ENCODE measurements around the gene UBL7. TPM values are rescaled to one million over a fixed set of nuclear protein-coding genes. Genes with fewer than 3 reads are reported as not detected.

The UBL7 gene
- total RNA-seq, 4 donors from 2014 or later: 47.9 to 60.0 (median 52.0) TPM

DNA sequence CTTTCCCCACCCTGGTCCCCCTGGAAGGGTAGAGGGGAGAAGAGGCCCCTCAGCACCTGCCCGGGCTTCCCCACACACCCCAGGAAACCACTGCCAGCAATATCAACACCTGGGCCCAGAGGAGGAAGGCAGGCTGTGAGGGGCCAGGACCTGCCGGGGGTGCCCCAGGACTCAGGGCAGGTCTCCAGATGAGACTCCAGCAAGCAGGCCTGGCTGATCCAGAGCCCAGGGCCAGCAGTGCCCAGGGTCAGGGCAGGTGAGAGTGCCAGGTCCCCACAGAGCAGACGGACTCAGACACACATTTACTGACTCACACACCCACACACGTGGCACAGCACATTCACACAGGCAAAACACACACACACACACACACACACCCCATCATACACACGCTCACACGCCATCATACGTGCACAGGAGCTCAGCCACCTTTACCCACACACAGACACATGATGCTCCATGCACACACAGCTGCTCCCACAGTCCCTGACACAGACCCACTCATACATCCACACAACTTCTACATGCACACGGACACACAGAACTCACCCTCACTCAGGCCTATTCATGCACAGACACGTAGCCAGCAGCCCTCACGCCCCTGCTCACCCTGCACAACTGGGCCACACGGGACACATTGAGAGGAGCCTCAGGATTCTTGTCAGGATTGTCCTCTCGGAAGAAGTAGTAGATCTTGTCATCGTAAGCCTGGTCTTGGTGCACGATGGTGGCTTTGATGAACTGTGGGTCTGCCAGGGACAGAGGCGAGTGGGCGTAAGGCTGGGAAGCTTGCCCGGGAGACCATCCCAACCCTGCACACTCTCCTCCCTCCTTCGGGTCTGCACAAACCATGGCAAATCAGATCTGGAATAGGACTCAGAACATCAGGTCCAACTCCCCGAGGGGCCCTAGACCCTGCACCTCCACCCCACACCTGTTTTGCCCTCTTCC is 44.7 kb downstream of the UBL7 start:
- no peak overlapping the region for H3K4me3 ChIP-seq
- H3K9me3 ChIP-seq: no peaks in the 10 kb centered on the region
- 50 to 73% methylated on average over 2 to 6 of the region's 19 CpGs for WGBS, 2 donors (ENCODE audit: low coverage in 1 of 2)
- peaks cover 0 to 11% of the 10 kb centered on the region in 2 donors for H3K36me3 ChIP-seq
- no peak overlapping the region for H3K27ac ChIP-seq
- no peaks in the 10 kb centered on the region for H3K27me3 ChIP-seq
- ATAC-seq: no peak
- TF ChIP-seq EP300 (IDR thresholded peaks at IDR 0.05) (no peak), POLR2AphosphoS5 (IDR thresholded peaks at IDR 0.05) (no peak)
- TF ChIP-seq, protein P1, sequence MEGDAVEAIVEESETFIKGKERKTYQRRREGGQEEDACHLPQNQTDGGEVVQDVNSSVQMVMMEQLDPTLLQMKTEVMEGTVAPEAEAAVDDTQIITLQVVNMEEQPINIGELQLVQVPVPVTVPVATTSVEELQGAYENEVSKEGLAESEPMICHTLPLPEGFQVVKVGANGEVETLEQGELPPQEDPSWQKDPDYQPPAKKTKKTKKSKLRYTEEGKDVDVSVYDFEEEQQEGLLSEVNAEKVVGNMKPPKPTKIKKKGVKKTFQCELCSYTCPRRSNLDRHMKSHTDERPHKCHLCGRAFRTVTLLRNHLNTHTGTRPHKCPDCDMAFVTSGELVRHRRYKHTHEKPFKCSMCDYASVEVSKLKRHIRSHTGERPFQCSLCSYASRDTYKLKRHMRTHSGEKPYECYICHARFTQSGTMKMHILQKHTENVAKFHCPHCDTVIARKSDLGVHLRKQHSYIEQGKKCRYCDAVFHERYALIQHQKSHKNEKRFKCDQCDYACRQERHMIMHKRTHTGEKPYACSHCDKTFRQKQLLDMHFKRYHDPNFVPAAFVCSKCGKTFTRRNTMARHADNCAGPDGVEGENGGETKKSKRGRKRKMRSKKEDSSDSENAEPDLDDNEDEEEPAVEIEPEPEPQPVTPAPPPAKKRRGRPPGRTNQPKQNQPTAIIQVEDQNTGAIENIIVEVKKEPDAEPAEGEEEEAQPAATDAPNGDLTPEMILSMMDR (IDR thresholded peaks at IDR 0.05): no peak
- H3K4me1 ChIP-seq: no peaks in the 10 kb centered on the region

DNA sequence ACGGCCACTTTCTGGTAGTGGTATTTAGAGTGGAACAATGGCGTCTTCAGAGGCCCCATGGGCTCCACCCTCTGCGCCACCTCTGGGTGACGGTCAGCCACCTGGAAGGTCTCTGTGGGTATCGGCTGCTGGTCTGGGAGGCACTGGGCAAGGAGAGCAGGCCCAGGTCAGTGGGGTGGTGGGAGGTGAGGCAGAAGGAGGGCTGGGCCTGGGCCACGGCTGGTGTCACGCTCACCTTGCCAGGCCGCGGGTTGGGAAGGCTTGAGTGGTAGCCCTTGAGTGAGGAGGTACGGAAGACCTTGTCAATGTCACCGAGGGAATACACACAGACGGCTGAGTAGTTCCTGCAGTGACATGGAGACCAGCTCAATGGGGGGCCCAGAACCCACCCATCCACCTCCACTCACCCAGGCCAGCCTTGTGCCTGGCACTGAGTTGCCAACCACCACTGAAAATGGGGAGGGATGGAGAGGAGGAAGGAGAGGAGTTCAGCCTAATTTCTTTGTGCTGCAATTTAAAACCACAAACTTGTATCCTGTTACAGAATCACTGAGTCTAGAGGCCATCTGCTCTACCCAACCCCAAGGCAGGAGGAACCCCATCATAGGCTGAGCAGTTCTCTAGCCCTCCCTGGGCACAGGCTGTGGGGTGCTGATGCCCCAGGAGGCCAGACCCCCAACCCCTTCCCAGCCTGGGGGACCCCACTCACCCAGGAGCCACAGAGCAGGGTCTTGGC is 46.2 kb downstream of the UBL7 start:
- no peak for TF ChIP-seq POLR2A (IDR thresholded peaks at IDR 0.05)
- TF ChIP-seq, protein P1 (IDR thresholded peaks at IDR 0.05): no peak
- no peak for TF ChIP-seq POLR2AphosphoS5 (IDR thresholded peaks at IDR 0.05)
- TF ChIP-seq EP300 (IDR thresholded peaks at IDR 0.05): no peak

GRCh38 chr15:74414081-74414580 is 46.8 kb downstream of the UBL7 start:
- ATAC-seq: no peak
- Histone ChIP-seq H3K9me3 (no peaks in the 10 kb centered on the region), H3K4me3 (no peak overlapping the region), H3K4me1 (no peaks in the 10 kb centered on the region), H3K27ac (no peak overlapping the region), H3K36me3 (peaks cover 0 to 20% of the 10 kb centered on the region in 2 donors), H3K27me3 (peaks cover 3% of the 10 kb centered on the region)
- WGBS, 2 donors (ENCODE audit: low coverage in 1 of 2): 73 to 91% methylated on average over 5 of the region's 5 CpGs
- TF ChIP-seq EP300 (IDR thresholded peaks at IDR 0.05): no peak
- TF ChIP-seq POLR2A (IDR thresholded peaks at IDR 0.05): no peak
- TF ChIP-seq POLR2AphosphoS5 (IDR thresholded peaks at IDR 0.05): no peak
- TF ChIP-seq, protein P1 (IDR thresholded peaks at IDR 0.05): no peak

More for the DNA sequence above, 46.2 kb downstream of the UBL7 start:
- Histone ChIP-seq H3K9me3 (no peaks in the 10 kb centered on the region), H3K4me1 (no peaks in the 10 kb centered on the region), H3K36me3 (peaks cover 0 to 20% of the 10 kb centered on the region in 2 donors), H3K4me3 (no peak overlapping the region), H3K27me3 (no peaks in the 10 kb centered on the region), H3K27ac (no peak overlapping the region)
- no peak for ATAC-seq
- 90 to 100% methylated on average over 1 to 5 of the region's 12 CpGs for WGBS, 2 donors (ENCODE audit: low coverage in 1 of 2)

DNA sequence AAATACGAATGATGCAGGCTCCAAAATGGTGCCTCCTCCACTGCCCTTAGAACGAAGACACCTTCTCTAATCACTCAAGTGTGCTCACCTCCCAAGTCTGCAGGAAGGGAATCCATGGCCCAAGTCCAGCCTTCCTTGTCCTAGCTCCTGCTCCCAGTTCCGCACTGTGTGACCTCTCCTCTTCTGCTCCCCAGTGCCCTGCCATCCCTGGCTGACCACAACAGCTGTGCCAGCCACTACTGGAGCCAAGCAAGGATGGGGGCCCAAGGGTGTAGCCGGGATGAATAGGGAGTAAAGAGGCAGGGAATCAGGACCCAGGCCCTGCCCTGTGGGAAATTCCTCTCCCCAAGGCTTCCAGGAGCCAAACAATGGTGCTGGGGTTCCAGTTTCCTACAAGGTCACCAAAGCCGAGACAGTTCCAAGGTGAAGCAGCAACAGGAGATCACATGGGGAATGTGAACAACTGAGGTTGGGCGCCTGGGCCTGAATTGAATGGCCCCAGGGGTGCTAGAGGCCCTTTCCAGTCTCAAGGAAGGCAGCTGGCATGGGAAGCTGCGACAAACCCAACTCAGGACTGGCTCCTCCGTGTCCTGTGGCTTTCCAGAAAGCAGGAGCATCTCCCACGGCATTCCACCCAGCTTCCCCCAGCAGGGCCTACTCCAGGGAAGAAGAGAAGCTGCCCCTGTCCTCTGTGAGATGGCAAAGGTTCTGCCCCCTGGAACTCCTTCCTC is 47.4 kb downstream of the UBL7 start:
- 73 to 85% methylated on average over 2 to 3 of the region's 9 CpGs for WGBS, 2 donors (ENCODE audit: low coverage in 1 of 2)

More for the DNA sequence above, 47.4 kb downstream of the UBL7 start:
- Histone ChIP-seq H3K27ac (no peak overlapping the region), H3K9me3 (no peaks in the 10 kb centered on the region), H3K27me3 (peaks cover 6% of the 10 kb centered on the region), H3K4me1 (no peaks in the 10 kb centered on the region), H3K4me3 (no peak overlapping the region), H3K36me3 (peaks cover 0 to 20% of the 10 kb centered on the region in 2 donors)
- no peak for ATAC-seq
- TF ChIP-seq POLR2AphosphoS5 (IDR thresholded peaks at IDR 0.05) (no peak), POLR2A (IDR thresholded peaks at IDR 0.05) (no peak), EP300 (IDR thresholded peaks at IDR 0.05) (no peak)
- TF ChIP-seq, protein P1 (IDR thresholded peaks at IDR 0.05): no peak

All from gastroesophageal sphincter (tissue), 4 donors.